GM18867 (cell line): ENCODE measurements around the gene CACNG3.
"Not testable (repeated sequence)": the region's sequence is repeated elsewhere in the genome, so short reads cannot be mapped to it uniquely, and the experiment has no call there.

ENCODE experiments used
- ATAC-seq: cut with Tn5 transposase; IDR thresholded peaks from one replicate; pipeline ENCODE4 v1.9.1; 2021; ENCODE audit warnings: mild to moderate bottlenecking, moderate library complexity; ENCODE audit not compliant: unreplicated experiment

Gene CACNG3

DNA sequence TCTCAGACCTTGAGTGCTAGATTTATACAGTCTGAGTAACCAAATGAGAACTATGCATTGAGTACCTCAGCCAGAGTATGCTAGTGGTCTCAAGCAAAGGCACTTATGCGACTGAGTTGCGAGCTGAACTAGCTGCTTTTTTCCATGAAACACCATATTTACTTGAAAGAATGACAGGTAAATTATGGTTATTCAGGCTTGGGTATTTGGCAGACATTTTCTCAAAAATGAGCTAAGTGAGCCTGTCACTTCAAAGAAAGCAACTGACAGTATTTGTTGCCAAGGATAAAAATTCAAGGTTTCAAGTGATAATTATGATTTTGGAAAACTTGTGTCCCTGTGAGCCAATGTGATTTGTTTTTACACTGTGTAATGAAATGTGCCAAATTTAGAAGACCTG, 19.3 kb downstream of the CACNG3 start:
- no peak for ATAC-seq

- ATAC-seq, result no peak
Measured at GRCh38 chr16:24279982-24280515, 23.9 kb downstream of the CACNG3 start.

- ATAC-seq, result no peak
Measured at GRCh38 chr16:24281466-24281865, 25.3 kb downstream of the CACNG3 start.

GRCh38 chr16:24282141-24282540, 26.0 kb downstream of the CACNG3 start:
- ATAC-seq, result no peak

- no peak for ATAC-seq
Measured at GRCh38 chr16:24286741-24287405, 30.7 kb downstream of the CACNG3 start.

- ATAC-seq, result no peak
Measured at GRCh38 chr16:24288516-24288915, 32.4 kb downstream of the CACNG3 start.

DNA sequence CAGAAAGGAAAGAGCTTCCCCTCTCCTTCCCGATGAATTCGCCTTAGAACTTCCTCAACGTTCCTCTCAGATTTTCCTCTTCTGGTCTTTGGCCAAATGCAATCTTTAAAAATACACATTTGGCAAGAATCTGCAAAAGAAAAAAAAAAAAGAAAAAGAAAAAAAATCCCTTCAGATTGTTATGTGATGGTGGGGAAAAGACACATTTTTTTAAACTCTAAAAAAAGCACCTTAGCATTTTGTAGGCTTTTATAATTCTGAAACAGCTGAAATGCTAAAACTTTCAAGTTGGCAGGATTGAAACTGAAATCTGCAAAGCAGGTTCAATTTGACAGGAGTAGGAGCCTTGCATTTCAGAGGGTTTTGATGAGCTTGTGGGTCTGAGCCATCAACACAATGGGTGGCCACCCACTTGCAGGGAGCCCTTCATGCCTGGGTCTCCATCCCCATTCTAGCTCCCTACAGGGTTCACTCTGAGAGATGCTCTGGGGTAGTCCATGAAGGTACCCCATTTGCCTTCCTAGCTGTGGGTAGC, 33.1 kb downstream of the CACNG3 start:
- ATAC-seq, result no peak

DNA sequence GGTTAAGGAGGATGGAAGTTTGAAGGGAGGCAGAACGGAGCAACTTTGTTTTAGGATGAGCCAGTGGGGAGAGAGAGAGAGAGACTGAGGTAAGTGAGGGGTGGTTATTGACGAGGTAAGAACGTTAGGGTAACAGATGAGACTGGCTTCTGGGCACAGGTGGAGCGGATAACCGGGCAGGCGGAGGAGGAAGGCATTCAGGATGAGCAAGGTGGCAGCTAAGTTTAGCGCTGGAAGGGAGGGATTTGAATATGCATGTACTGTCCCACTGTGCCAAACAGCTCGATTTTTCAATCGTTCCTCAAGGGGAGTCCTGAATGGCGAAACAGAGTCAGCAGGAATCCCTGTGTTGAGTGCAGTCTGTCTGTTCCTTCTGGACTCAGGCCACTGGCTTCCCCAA, 35.8 kb downstream of the CACNG3 start:
- ATAC-seq, result no peak

- ATAC-seq, result no peak
Measured at GRCh38 chr16:24294131-24294530, 38.0 kb downstream of the CACNG3 start.

DNA sequence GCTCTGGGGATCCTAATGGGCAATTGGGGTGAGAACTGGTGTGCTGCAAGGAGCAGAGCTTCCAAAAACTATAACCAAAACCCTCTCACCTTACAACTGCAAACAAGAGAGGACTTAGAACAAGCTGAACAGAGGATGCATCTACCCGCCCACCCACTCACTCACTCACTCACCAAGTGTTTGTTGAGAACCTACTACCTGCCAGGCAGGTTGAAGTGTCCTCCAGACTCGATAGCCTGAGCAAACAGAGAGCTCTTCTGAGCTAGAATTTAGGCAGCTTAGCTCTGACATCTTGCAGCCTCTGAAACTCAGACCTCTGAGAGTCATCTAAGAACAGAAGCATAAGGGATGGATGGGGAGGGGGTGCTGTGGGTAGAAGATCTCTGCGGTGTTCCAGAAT, 41.2 kb downstream of the CACNG3 start:
- ATAC-seq, result no peak

- ATAC-seq, result no peak
Measured at GRCh38 chr16:24298548-24299167, 42.5 kb downstream of the CACNG3 start.

DNA sequence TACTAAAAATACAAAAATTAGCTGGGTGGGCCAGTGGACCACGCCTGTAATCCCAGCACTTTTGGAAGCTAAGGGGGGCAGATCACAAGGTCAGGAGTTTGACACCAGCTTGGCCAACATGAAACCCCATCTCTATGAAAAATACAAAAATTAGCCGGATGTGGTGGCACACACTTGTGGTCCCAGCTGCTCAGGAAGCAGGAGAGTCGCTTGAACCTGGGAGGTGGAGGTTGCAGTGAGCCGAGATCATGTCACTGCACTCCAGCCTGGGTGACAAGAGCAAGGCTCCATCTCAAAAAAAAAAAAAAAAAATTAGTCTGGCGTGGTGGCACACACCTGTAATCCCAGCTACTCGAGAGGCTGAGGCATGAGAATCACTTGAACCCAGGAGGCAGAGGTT, 44.6 kb downstream of the CACNG3 start:
- not testable (repeated sequence) for ATAC-seq

GRCh38 chr16:24302636-24303035, 46.5 kb downstream of the CACNG3 start:
- no peak for ATAC-seq

DNA sequence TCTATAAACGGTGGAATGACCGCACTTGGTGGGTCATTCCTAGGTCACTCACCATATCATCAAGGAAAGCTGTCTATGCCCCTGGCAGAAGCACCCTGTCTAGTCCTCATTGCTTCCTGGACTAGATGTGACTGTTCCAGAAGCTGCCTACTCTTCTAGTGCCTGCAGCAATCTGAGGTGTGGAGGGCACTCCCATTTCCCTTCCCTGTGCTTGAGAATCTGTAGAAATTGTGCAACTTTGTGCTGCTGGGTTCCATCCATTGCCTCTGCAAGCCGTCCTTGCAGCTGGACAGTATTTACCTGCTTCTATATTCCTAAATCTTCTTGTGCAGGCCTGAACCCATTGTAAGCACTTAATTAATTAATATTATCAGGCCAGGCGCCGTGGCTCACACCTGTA, 52.1 kb downstream of the CACNG3 start:
- ATAC-seq, result no peak

- ATAC-seq, result no peak
Measured at GRCh38 chr16:24309258-24310142, 53.4 kb downstream of the CACNG3 start.

- no peak for ATAC-seq
Measured at GRCh38 chr16:24315343-24315742, 59.2 kb downstream of the CACNG3 start.

DNA sequence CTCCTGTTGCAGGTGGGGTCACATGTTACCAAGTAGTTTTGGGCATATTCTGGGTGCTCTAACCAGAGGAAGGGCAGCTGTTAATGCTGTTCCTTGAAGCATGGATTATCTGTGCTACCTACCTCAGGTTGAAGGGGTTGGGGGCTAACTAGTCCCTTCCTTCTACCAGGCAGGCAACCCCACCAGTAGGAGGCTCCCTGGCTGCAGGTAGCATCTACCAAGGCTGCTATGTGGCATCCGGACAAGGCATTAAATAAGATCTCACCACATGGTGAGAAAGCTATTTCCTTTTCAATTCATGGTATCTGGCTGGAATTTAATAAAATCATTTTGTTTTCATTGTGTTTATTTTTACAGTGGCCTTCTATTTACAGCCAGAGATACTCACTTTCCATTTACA, 62.5 kb downstream of the CACNG3 start:
- ATAC-seq, result no peak

DNA sequence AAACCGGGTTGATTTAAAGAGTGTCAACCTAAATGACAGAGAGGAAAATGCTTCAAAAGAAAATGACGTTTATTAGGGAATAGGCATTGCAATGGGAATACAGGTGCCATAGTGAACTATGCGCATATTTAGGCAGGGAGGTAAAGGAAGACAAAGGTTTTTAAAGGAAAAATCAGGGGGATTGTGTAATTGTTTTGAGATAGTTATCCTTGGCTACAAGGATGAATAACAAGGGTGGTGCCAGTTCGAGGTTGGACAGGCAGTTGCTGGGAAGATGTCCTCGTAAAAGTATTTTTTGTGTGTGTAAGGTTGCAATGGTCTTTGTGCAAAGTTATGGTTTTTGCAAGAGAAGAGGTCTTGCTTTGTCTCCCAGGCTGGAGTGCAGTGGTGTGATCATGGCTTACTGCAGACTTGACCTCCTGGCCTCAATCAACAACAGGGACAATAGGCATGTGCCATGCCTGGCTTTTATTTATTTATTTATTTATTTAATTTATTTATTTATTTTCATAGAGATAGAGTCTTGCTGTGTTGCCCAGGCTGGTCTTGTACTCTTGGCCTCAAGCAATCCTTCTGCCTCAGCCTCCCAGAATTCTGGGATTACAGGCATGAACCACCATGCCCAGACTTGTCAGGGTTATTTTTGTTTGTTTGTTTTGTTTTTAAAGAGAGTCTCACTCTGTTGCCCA, 63.1 kb downstream of the CACNG3 start:
- ATAC-seq, result no peak

GRCh38 chr16:24322106-24322505, 66.0 kb downstream of the CACNG3 start:
- no peak for ATAC-seq

DNA sequence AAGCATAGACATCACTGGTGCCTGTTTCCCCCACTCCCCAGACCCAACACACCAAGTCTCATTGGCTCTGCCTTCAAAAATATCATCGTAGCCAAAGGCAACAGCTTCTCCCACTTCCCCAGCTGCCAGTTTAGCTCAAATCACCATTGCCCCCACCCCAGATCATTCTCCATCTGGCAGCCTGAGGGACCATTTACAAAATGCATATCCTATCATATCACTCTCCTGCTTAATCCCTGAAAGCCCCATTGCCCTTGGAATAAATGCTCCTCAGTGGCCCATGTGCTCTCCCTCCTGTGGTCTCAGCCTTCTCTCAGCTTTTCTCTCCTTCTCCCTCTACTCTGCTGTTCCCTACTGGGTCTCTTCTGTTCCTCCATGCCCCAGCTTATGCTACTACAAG, 68.3 kb downstream of the CACNG3 start:
- no peak for ATAC-seq
